Limb (tissue), 2 donors: ENCODE data around the gene ARL16.

Experiments
- DNase-seq, 2 donors: peaks; one replicate each; pipeline ENCODE4 v3.0.0-alpha.2; 2016; ENCODE audit errors: extremely low spot score in 2 of 2

ARL16 gene

GRCh38 chr17:81683584-81684441, at the start of gene ARL16, which contains the start of gene HGS:
Gene ARL16 (minus strand): TSS chr17:81683797. CDS start chr17:81683753, 44 bp downstream.
Gene HGS (plus strand): TSS chr17:81684011. CDS start chr17:81684067, 56 bp downstream.
- DNase-seq: peak; percentile 99

- no peak for DNase-seq
Measured at GRCh38 chr17:81727324-81728031, 43.9 kb upstream of the ARL16 start.

GRCh38 chr17:81726004-81726403, 42.4 kb upstream of the ARL16 start:
- no peak for DNase-seq

- DNase-seq: no peak
Measured at GRCh38 chr17:81725439-81725838, 41.8 kb upstream of the ARL16 start.

- no peak for DNase-seq
Measured at GRCh38 chr17:81723651-81724209, 40.1 kb upstream of the ARL16 start.

GRCh38 chr17:81722184-81723120, 38.9 kb upstream of the ARL16 start:
- peak in 1 of 2 donors; percentile 37 for DNase-seq

- DNase-seq: peak in 1 of 2 donors; percentile 24
Measured at GRCh38 chr17:81720267-81721071, 36.9 kb upstream of the ARL16 start.

GRCh38 chr17:81719410-81720266, 36.0 kb upstream of the ARL16 start:
- DNase-seq: no peak

GRCh38 chr17:81717766-81718089, 34.1 kb upstream of the ARL16 start:
- no peak for DNase-seq

- peak in 1 of 2 donors; percentile 33 for DNase-seq
Measured at GRCh38 chr17:81717049-81717765, 33.6 kb upstream of the ARL16 start.

GRCh38 chr17:81716674-81716996, 33.0 kb upstream of the ARL16 start:
- no peak for DNase-seq

GRCh38 chr17:81715872-81716673, 32.5 kb upstream of the ARL16 start:
- DNase-seq: peak in 1 of 2 donors; percentile 30

GRCh38 chr17:81715107-81715871, 31.7 kb upstream of the ARL16 start:
- DNase-seq: peak in 1 of 2 donors; percentile 26

GRCh38 chr17:81714412-81715106, 31.0 kb upstream of the ARL16 start:
- DNase-seq: peak in 1 of 2 donors; percentile 33

- no peak for DNase-seq
Measured at GRCh38 chr17:81713556-81714411, 30.2 kb upstream of the ARL16 start.
